K562 (cell line): ENCODE measurements around the gene CGREF1.

Experiments
- CEBPB ChIP-seq: fragments of 450-650 bp; IDR thresholded peaks from 2 replicates; pipeline ENCODE4 v1.6.1; 2016; ENCODE audit warnings: missing genetic modification characterization, missing compliant biosample characterization
- CTCF ChIP-seq, 3 experiments: IDR thresholded peaks in 2 of 3; conservative IDR thresholded peaks in 1 of 3; 2 replicates each; pipeline ENCODE4 v1.5.1; 2011 to 2012; ENCODE audit warnings: low read length in 3 of 3, mild to moderate bottlenecking in 3 of 3, control low read depth in 2 of 3, improper control_type of control experiment in 1 of 3, inconsistent platforms in 1 of 3, low read depth in 1 of 3, mixed read lengths in 1 of 3, moderate library complexity in 1 of 3; ENCODE audit not compliant: insufficient read depth in 2 of 3
- EHMT2 ChIP-seq: fragments of 450-650 bp; IDR thresholded peaks from 2 replicates; pipeline ENCODE4 v1.6.1; 2018; ENCODE audit warnings: antibody characterized with exemption
- EP300 ChIP-seq: IDR thresholded peaks from 2 replicates; pipeline ENCODE4 v1.6.1; 2012; ENCODE audit warnings: low read length, improper control_type of control experiment
- ETS1 ChIP-seq: conservative IDR thresholded peaks from 2 replicates; pipeline ENCODE4 v1.6.1; 2011; ENCODE audit warnings: low read depth, mild to moderate bottlenecking, low read length; ENCODE audit not compliant: control insufficient read depth
- EWSR1 ChIP-seq: fragments of 450-650 bp; IDR thresholded peaks from 2 replicates; pipeline ENCODE4 v1.6.1; 2018; ENCODE audit warnings: borderline replicate concordance, mild to moderate bottlenecking, low read depth, moderate library complexity; ENCODE audit not compliant: partially characterized antibody
- HDAC6 ChIP-seq: IDR thresholded peaks from 2 replicates; pipeline ENCODE4 v1.6.1; 2012; ENCODE audit warnings: low read depth, mild to moderate bottlenecking, control low read depth, inconsistent platforms, low read length, moderate library complexity
- MAX ChIP-seq: sonication (generic); formaldehyde crosslinking; IDR thresholded peaks from 2 replicates; pipeline ENCODE4 v1.9.0; 2022; ENCODE audit warnings: mild to moderate bottlenecking, missing genetic modification reagents
- POLR2AphosphoS5 ChIP-seq: IDR thresholded peaks from 2 replicates; pipeline ENCODE4 v1.6.1; 2011; ENCODE audit warnings: mild to moderate bottlenecking, low read depth, low read length, moderate library complexity; ENCODE audit not compliant: control insufficient read depth, insufficient read depth
- SRSF1 ChIP-seq: fragments of 200-400 bp; formaldehyde crosslinking; IDR thresholded peaks from 2 replicates; pipeline ENCODE4 v1.6.1; 2017; ENCODE audit warnings: mild to moderate bottlenecking, low read depth, low read length, moderate library complexity
- TAF1 ChIP-seq: IDR thresholded peaks from 2 replicates; pipeline ENCODE4 v1.6.1; 2011; ENCODE audit warnings: mild to moderate bottlenecking, low read length, moderate library complexity; ENCODE audit not compliant: insufficient read depth, control insufficient read depth, severe bottlenecking; ENCODE audit errors: extremely low read depth
- ZNF12 ChIP-seq: sonication (generic); formaldehyde crosslinking; IDR thresholded peaks from 2 replicates; pipeline ENCODE4 v1.4.0; 2020; ENCODE audit warnings: mild to moderate bottlenecking, missing genetic modification reagents

GRCh38 chr2:27076323-27076722, 42.6 kb downstream of the CGREF1 start:
- TF ChIP-seq CTCF (IDR thresholded peaks at IDR 0.05 in 2 of 3, conservative IDR thresholded peaks at IDR 0.05 in 1 of 3; ENCODE audit: insufficient read depth in 2 of 3, low read depth in 1 of 3, low read length in 3 of 3) (no peak), SRSF1 (no peak), HDAC6 (no peak), EP300 (no peak), TAF1 (no peak), POLR2AphosphoS5 (no peak), MAX (CRISPR knock-in tag) (no peak), EWSR1 (no peak), CEBPB (tag) (no peak), ZNF12 (CRISPR knock-in tag) (no peak), ETS1 (no peak), EHMT2 (no peak)
